Smooth muscle cell (in vitro differentiated cells): ENCODE results near the gene IRF4. TPM values are rescaled to one million over a fixed set of nuclear protein-coding genes. Genes with fewer than 3 reads are reported as not detected.

Experiments used
- DNase-seq: peaks from one replicate; lab custom pipeline; 2025; ENCODE audit not compliant: unreplicated experiment; lab: John Stamatoyannopoulos, UW
- H2AFZ ChIP-seq: fragments of 200-600 bp; sonication (generic); 2 replicates; pipeline ENCODE4 v1.6.0; 2016; ENCODE audit warnings: antibody characterized with exemption, low read depth, mild to moderate bottlenecking
- H3F3A ChIP-seq: fragments of 200-600 bp; sonication (generic); 2 replicates; pipeline ENCODE4 v1.6.0; 2017; ENCODE audit warnings: antibody characterized with exemption, low read depth
- H3K27ac ChIP-seq: fragments of 200-600 bp; sonication (generic); 2 replicates; pipeline ENCODE4 v1.5.1; 2016; ENCODE audit warnings: low read depth, mild to moderate bottlenecking
- H3K27me3 ChIP-seq: fragments of 200-600 bp; sonication (generic); 2 replicates; pipeline ENCODE4 v1.6.1; 2016; ENCODE audit warnings: low read depth, mild to moderate bottlenecking
- H3K36me3 ChIP-seq: fragments of 200-600 bp; sonication (generic); 2 replicates; pipeline ENCODE4 v1.5.1; 2016; ENCODE audit warnings: low read depth
- H3K4me1 ChIP-seq: fragments of 200-600 bp; sonication (generic); 2 replicates; pipeline ENCODE4 v1.5.1; 2016; ENCODE audit warnings: low read depth
- H3K4me2 ChIP-seq: fragments of 200-600 bp; sonication (generic); 2 replicates; pipeline ENCODE4 v1.6.0; 2016; ENCODE audit warnings: mild to moderate bottlenecking
- H3K4me3 ChIP-seq: fragments of 200-600 bp; sonication (generic); 2 replicates; pipeline ENCODE4 v1.5.1; 2016; ENCODE audit warnings: mild to moderate bottlenecking
- H3K79me2 ChIP-seq: fragments of 200-600 bp; sonication (generic); 2 replicates; pipeline ENCODE4 v1.6.0; 2016; ENCODE audit warnings: low read depth, mild to moderate bottlenecking
- H3K9ac ChIP-seq: fragments of 200-600 bp; sonication (generic); 2 replicates; pipeline ENCODE4 v1.6.0; 2016; ENCODE audit warnings: low read depth
- H3K9me3 ChIP-seq: fragments of 200-600 bp; sonication (generic); replicated peaks from 2 replicates; pipeline ENCODE4 v1.5.1; 2016; ENCODE audit warnings: low read depth
- H4K20me1 ChIP-seq: fragments of 200-600 bp; sonication (generic); 2 replicates; pipeline ENCODE4 v1.6.0; 2016; ENCODE audit warnings: low read depth
- WGBS: methylation state at CpG from one replicate; pipeline ENCODE4 v1.1.7; 2016; ENCODE audit warnings: low lambda C conversion rate; 5-methylcytosine and 5-hydroxymethylcytosine counted together
- polyA plus RNA-seq: library from polyadenylated mRNA; unstranded; fragments of >200 nt; fragmentation: Nextera tagmentation; extraction: Ambion mirVana; gene quantifications from 2 replicates; pipeline ENCODE4 v1.2.1, GENCODE V29; 2016
- total RNA-seq: library from RNA; depleted of rRNA; stranded (reverse); fragments of >200 nt; gene quantifications from 2 replicates; pipeline ENCODE4 v1.2.3, GENCODE V29; 2014
- TF ChIP-seq, protein P1 (sequence below): fragments of 200-600 bp; sonication (generic); IDR thresholded peaks from 2 replicates; pipeline ENCODE4 v1.5.1; 2017; ENCODE audit warnings: borderline replicate concordance, mild to moderate bottlenecking, antibody characterized with exemption; ENCODE audit not compliant: insufficient read depth, poor library complexity, severe bottlenecking

Gene IRF4
- total and polyA plus RNA-seq, 2 experiments from 2014 or later, result 0.04 TPM; not detected in 1

GRCh38 chr6:443621-444159 is 52.1 kb downstream of the IRF4 start:
- 87% methylated on average over 19 of the region's 19 CpGs for WGBS
- H3K27me3 ChIP-seq, result no peaks in the 10 kb centered on the region
- no peaks in the 10 kb centered on the region for H3K36me3 ChIP-seq
- H3K9ac ChIP-seq, result no peak overlapping the region
- H3K79me2 ChIP-seq, result no peaks in the 10 kb centered on the region
- H3K4me2 ChIP-seq, result no peak overlapping the region
- no peak for DNase-seq
- H3K9me3 ChIP-seq, result no peaks in the 10 kb centered on the region
- H3K4me1 ChIP-seq, result no peaks in the 10 kb centered on the region
- TF ChIP-seq, protein P1, sequence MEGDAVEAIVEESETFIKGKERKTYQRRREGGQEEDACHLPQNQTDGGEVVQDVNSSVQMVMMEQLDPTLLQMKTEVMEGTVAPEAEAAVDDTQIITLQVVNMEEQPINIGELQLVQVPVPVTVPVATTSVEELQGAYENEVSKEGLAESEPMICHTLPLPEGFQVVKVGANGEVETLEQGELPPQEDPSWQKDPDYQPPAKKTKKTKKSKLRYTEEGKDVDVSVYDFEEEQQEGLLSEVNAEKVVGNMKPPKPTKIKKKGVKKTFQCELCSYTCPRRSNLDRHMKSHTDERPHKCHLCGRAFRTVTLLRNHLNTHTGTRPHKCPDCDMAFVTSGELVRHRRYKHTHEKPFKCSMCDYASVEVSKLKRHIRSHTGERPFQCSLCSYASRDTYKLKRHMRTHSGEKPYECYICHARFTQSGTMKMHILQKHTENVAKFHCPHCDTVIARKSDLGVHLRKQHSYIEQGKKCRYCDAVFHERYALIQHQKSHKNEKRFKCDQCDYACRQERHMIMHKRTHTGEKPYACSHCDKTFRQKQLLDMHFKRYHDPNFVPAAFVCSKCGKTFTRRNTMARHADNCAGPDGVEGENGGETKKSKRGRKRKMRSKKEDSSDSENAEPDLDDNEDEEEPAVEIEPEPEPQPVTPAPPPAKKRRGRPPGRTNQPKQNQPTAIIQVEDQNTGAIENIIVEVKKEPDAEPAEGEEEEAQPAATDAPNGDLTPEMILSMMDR, result no peak
- no peak overlapping the region for H3K27ac ChIP-seq
- H3F3A ChIP-seq, result no peaks in the 10 kb centered on the region
- H4K20me1 ChIP-seq, result no peaks in the 10 kb centered on the region
- H2AFZ ChIP-seq, result no peak overlapping the region
- H3K4me3 ChIP-seq, result no peak overlapping the region

GRCh38 chr6:444653-445275 is 53.2 kb downstream of the IRF4 start:
- Histone ChIP-seq H3K36me3 (no peaks in the 10 kb centered on the region), H3K4me1 (no peaks in the 10 kb centered on the region), H3K27me3 (no peaks in the 10 kb centered on the region), H3K4me3 (no peak overlapping the region), H3K79me2 (no peaks in the 10 kb centered on the region), H3K9me3 (no peaks in the 10 kb centered on the region), H4K20me1 (no peaks in the 10 kb centered on the region), H3K9ac (no peak overlapping the region), H2AFZ (no peak overlapping the region), H3F3A (no peaks in the 10 kb centered on the region), H3K4me2 (no peak overlapping the region), H3K27ac (no peak overlapping the region)
- TF ChIP-seq, protein P1, result no peak
- no peak for DNase-seq
- 93% methylated on average over 18 of the region's 18 CpGs for WGBS

- H3K9ac ChIP-seq, result no peak overlapping the region
- TF ChIP-seq, protein P1, result no peak
- no peaks in the 10 kb centered on the region for H3K4me1 ChIP-seq
- H3F3A ChIP-seq, result no peaks in the 10 kb centered on the region
- no peak overlapping the region for H3K27ac ChIP-seq
- no peaks in the 10 kb centered on the region for H3K79me2 ChIP-seq
- H3K9me3 ChIP-seq, result no peaks in the 10 kb centered on the region
- H4K20me1 ChIP-seq, result no peaks in the 10 kb centered on the region
- no peak overlapping the region for H3K4me3 ChIP-seq
- no peak for DNase-seq
- no peak overlapping the region for H2AFZ ChIP-seq
- no peak overlapping the region for H3K4me2 ChIP-seq
- no peaks in the 10 kb centered on the region for H3K36me3 ChIP-seq
- no peaks in the 10 kb centered on the region for H3K27me3 ChIP-seq
- 86% methylated on average over 11 of the region's 11 CpGs for WGBS
These were observed 54.2 kb downstream of the IRF4 start for GRCh38 chr6:445571-446417.
